Activated naive CD4-positive, alpha-beta T cell treated with anti-CD3 and anti-CD28 coated beads for 36 hours (primary cell): ENCODE data around the gene PROM1. TPM values are rescaled to one million over a fixed set of nuclear protein-coding genes. Genes with fewer than 3 reads are reported as not detected.

Experiments
- CTCF ChIA-PET: fragments of 350-600 bp; sonication (Branson Sonifier 250); formaldehyde crosslinking; loops from one replicate; lab custom pipeline; 2021; ENCODE audit warnings: antibody characterized with exemption; lab: Charles Lee
- DNase-seq: peaks from one replicate; pipeline ENCODE4 v3.0.0-alpha.2; 2020
- H3K27ac Mint-ChIP-seq: one replicate; pipeline ENCODE4 v1.8.0; 2021; ENCODE audit warnings: mild to moderate bottlenecking, mixed read lengths
- H3K27me3 Mint-ChIP-seq: one replicate; pipeline ENCODE4 v1.8.0; 2021; ENCODE audit warnings: low read depth, mixed read lengths
- H3K36me3 Mint-ChIP-seq: one replicate; pipeline ENCODE4 v1.8.0; 2021; ENCODE audit warnings: low read depth, mixed read lengths
- H3K4me1 Mint-ChIP-seq: one replicate; pipeline ENCODE4 v1.8.0; 2021; ENCODE audit warnings: low read depth, mixed read lengths
- H3K4me3 Mint-ChIP-seq: one replicate; pipeline ENCODE4 v1.8.0; 2021; ENCODE audit warnings: mild to moderate bottlenecking, moderate library complexity, mixed read lengths
- H3K9me3 Mint-ChIP-seq: one replicate; pipeline ENCODE4 v1.8.0; 2021; ENCODE audit warnings: mixed read lengths
- intact Hi-C: fragments of 100-400 bp; cut with micrococcal nuclease; formaldehyde crosslinking; loops from one replicate; pipeline ENCODE4 v1.15.1; 2023
- total RNA-seq, 2 experiments: library from RNA; stranded (reverse); gene quantifications; one replicate each; pipeline ENCODE4 v1.2.3, GENCODE V29; 2021

Gene PROM1
- total RNA-seq, 2 experiments from 2014 or later = 0.05 to 0.10 TPM

DNA sequence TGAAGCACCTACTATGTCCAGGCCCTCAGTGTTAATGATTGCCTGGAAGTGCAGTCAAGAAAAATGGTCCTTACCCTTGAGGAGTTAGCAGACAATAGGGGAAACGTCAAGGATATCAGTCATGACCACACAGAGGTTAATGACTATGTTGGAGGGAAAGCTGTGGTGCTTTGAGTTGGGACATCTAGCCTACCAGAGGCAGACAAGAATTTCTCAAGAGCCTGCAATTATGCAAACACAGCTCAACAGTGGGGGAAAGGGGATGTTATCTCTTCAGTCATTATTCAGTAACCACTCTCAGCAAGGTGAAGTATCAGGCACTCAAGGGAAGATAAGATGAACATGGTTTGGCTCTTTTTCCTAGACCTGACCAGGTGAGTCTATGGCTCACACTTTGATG is 138.3 kb downstream of the PROM1 start:
- no peak for DNase-seq
- Mint-ChIP-seq H3K36me3 (no peaks in the 10 kb centered on the region), H3K27me3 (no peaks in the 10 kb centered on the region), H3K4me3 (no peak overlapping the region), H3K9me3 (no peaks in the 10 kb centered on the region), H3K27ac (no peak overlapping the region), H3K4me1 (no peaks in the 10 kb centered on the region)
- CTCF ChIA-PET = interaction anchor here (0.6 to 1.9 kb wide), 3 partner anchors 10 to 73 kb away, joined by 3 to 6 read pairs (median 4); no protein-coding TSS in a partner anchor
- intact Hi-C loops = no loop called here

GRCh38 chr4:15944895-15945294 is 138.9 kb downstream of the PROM1 start:
- Mint-ChIP-seq H3K36me3 (no peaks in the 10 kb centered on the region), H3K4me1 (no peaks in the 10 kb centered on the region), H3K27me3 (no peaks in the 10 kb centered on the region), H3K27ac (no peak overlapping the region), H3K4me3 (no peak overlapping the region), H3K9me3 (no peaks in the 10 kb centered on the region)
- CTCF ChIA-PET = interaction anchor here (0.6 to 1.9 kb wide), 2 partner anchors 11 to 73 kb away, joined by 3 to 6 read pairs; no protein-coding TSS in a partner anchor
- intact Hi-C loops = no loop called here
- no peak for DNase-seq

DNA sequence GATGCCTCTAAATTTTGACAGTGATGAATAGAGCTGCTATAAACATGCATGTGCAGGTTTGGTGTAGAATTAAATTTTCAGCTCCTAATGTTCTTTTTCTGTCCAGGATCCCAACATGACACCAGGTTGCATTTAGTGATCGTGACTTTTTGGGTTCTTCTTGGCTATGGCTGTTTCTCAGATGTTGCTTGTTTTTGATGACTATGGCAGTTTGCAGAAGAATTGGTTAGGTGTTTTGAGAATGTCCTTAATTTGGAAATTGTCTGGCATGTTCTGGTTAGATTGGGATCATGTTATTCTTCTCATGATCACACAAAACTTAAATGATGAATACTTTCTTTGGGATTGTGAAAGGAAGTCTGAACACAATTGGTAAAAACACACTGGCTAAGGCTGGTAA is 141.5 kb downstream of the PROM1 start:
- no peak for DNase-seq
- H3K9me3 Mint-ChIP-seq = no peaks in the 10 kb centered on the region
- H3K27ac Mint-ChIP-seq = no peak overlapping the region
- no peak overlapping the region for H3K4me3 Mint-ChIP-seq
- intact Hi-C loops = no loop called here
- CTCF ChIA-PET = interaction anchor here (1.2 kb wide), 1 partner anchor 59 kb away, joined by 4 read pairs; no protein-coding TSS in a partner anchor
- no peaks in the 10 kb centered on the region for H3K36me3 Mint-ChIP-seq
- no peaks in the 10 kb centered on the region for H3K27me3 Mint-ChIP-seq
- H3K4me1 Mint-ChIP-seq = no peaks in the 10 kb centered on the region

- no peak for DNase-seq
- Mint-ChIP-seq H3K36me3 (no peaks in the 10 kb centered on the region), H3K27me3 (no peaks in the 10 kb centered on the region), H3K9me3 (no peaks in the 10 kb centered on the region), H3K27ac (no peak within 1 kb of the TSS), H3K4me1 (no peaks in the 10 kb centered on the region), H3K4me3 (no peak within 1 kb of the TSS)
- CTCF ChIA-PET = interaction anchor here (1.1 to 1.6 kb wide), 3 partner anchors 17 to 131 kb away, joined by 3 to 5 read pairs (median 3); no protein-coding TSS in a partner anchor
- intact Hi-C loops = no loop called here
Measured at GRCh38 chr4:15938640-15939039, 145.2 kb downstream of the PROM1 start, which contains the start of gene FGFBP1. Gene FGFBP1, minus strand, starts transcription at chr4:15938740. Its CDS starts 2,108 bp downstream, at chr4:15936632.

- H3K27me3 Mint-ChIP-seq = no peaks in the 10 kb centered on the region
- H3K4me1 Mint-ChIP-seq = no peaks in the 10 kb centered on the region
- H3K9me3 Mint-ChIP-seq = no peaks in the 10 kb centered on the region
- no peak for DNase-seq
- CTCF ChIA-PET = interaction anchor here (1.6 kb wide), 2 partner anchors 18 to 56 kb away, joined by 3 to 5 read pairs; no protein-coding TSS in a partner anchor
- intact Hi-C loops = no loop called here
- no peaks in the 10 kb centered on the region for H3K36me3 Mint-ChIP-seq
- H3K27ac Mint-ChIP-seq = no peak overlapping the region
- no peak overlapping the region for H3K4me3 Mint-ChIP-seq
Measured at GRCh38 chr4:15938182-15938581, 145.6 kb downstream of the PROM1 start.

GRCh38 chr4:15936495-15936894 is 147.3 kb downstream of the PROM1 start:
- Mint-ChIP-seq H3K9me3 (no peaks in the 10 kb centered on the region), H3K36me3 (no peaks in the 10 kb centered on the region), H3K4me3 (no peak overlapping the region), H3K4me1 (no peaks in the 10 kb centered on the region), H3K27ac (no peak overlapping the region), H3K27me3 (no peaks in the 10 kb centered on the region)
- DNase-seq = no peak
- CTCF ChIA-PET = interaction anchor here (1.5 kb wide), 1 partner anchor 54 kb away, joined by 5 read pairs; no protein-coding TSS in a partner anchor
- intact Hi-C loops = no loop called here

DNA sequence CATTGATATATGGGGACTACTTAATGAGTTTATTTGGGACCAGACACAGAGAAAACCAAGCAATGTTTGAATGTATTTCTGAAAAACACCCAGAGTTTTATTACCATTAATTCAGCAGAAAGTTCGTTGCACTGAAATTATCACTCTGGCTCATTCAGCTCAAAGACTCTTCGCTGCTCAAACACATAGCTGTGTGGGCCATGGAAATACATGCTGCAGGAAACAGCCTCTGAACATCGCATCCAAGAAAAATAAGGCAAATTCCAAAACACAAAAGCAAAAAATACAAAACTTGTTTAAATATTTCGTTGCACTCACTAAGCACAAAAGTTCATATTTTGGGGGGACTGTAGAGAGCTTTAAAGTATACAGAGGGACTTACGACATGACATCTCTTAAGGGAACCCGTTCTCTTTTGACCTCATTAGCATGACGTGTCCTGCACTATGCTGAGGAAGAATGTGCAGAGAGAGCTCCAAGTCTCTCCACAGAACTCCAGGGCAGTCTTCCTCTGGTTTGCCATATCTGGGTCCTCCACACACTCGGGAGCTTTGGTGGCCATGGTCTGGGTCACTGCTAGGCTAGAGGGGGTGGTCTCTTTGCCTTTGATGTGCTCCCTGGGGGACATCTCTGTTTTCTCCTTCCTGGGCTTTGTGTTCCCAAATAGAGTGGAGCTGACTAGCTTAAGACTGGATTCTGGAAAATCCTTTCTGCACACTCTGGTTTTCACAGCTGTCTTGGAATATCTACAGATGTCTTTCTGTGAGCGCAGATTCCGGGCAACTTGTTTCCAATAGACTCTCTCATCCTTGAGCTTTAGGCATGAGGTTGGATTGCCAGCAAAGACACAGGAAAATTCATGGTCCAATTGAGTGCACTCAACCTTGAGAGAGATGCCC is 148.1 kb downstream of the PROM1 start:
- DNase-seq = no peak
- H3K36me3 Mint-ChIP-seq = no peaks in the 10 kb centered on the region
- intact Hi-C loops = no loop called here
- H3K4me1 Mint-ChIP-seq = no peaks in the 10 kb centered on the region
- peaks cover 6% of the 10 kb centered on the region for H3K27me3 Mint-ChIP-seq
- no peaks in the 10 kb centered on the region for H3K9me3 Mint-ChIP-seq
- H3K27ac Mint-ChIP-seq = no peak overlapping the region
- CTCF ChIA-PET = interaction anchor here (0.6 to 1.5 kb wide), 3 partner anchors 20 to 146 kb away, joined by 3 to 5 read pairs (median 5); no protein-coding TSS in a partner anchor
- no peak overlapping the region for H3K4me3 Mint-ChIP-seq

GRCh38 chr4:15934259-15934658 is 149.6 kb downstream of the PROM1 start:
- Mint-ChIP-seq H3K4me3 (no peak overlapping the region), H3K36me3 (no peaks in the 10 kb centered on the region), H3K4me1 (peaks cover 11% of the 10 kb centered on the region), H3K27me3 (peaks cover 11% of the 10 kb centered on the region), H3K9me3 (no peaks in the 10 kb centered on the region), H3K27ac (no peak overlapping the region)
- DNase-seq = no peak
- intact Hi-C loops = no loop called here
- CTCF ChIA-PET = no interaction called here

DNA sequence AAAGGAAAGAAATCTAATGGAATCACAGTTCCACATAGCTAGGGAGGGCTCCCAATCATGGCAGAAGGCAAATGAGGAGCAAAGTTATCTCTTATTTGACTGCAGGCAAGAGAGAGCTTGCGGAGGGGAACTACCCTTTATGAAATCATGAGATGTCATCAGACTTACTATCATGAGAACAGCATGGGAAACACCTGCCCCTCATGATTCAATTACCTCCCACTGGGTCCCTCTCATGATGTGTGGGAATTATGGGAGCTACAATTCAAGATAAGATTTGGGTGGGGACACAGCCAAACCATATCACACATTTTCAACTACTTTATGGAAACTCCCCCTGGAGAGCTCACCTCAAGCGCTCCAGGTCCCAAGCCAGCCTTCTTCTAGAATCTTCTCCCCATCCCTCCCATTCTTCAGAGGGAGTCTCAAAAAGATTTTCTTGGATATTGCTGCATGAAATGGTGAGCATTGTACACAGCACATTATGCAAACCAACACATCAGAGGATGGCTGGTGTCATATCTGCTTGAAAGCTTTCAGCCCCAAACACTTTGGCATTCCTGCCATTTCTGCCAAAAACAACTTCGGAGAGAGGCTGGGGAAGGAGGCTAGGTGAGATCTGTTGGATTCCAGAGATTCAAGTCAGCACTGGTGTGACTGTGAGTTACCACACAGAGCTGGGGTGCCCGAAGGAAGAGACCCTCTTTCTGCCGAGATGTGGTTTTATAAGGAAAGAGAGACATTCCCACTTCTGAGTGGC is 152.2 kb downstream of the PROM1 start:
- Mint-ChIP-seq H3K4me3 (no peak overlapping the region), H3K36me3 (no peaks in the 10 kb centered on the region), H3K4me1 (peaks cover 11% of the 10 kb centered on the region), H3K9me3 (no peaks in the 10 kb centered on the region), H3K27ac (no peak overlapping the region), H3K27me3 (peaks cover 11% of the 10 kb centered on the region)
- intact Hi-C loops = no loop called here
- no peak for DNase-seq
- CTCF ChIA-PET = interaction anchor here (0.6 to 1.7 kb wide), 3 partner anchors 48 to 65 kb away, joined by 3 to 8 read pairs (median 4); no protein-coding TSS in a partner anchor

DNA sequence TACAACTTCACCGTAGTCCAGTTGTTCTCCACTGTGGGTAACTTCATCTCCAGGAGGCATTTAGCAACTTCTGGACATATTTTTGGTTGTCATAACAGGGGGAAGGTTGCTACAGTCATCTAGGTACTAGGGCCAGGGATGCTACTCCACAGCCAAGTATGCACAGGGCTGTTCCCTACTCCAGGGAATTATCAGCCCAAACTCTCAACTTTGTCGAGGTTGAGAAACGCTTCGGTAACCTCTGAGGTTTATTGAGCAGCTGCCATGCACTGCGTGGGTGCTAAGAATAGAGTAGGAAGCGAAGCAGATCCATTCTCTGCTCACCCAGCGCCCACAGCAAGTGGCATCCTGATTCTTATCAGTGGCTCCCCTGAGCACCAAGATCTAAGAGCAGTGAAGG is 153.5 kb downstream of the PROM1 start:
- Mint-ChIP-seq H3K9me3 (no peaks in the 10 kb centered on the region), H3K27me3 (peaks cover 11% of the 10 kb centered on the region), H3K4me3 (no peak overlapping the region), H3K36me3 (no peaks in the 10 kb centered on the region), H3K4me1 (peaks cover 11% of the 10 kb centered on the region), H3K27ac (no peak overlapping the region)
- intact Hi-C loops = no loop called here
- peak; percentile 12 for DNase-seq
- CTCF ChIA-PET = interaction anchor here (0.8 to 1.2 kb wide), 3 partner anchors 26 to 217 kb away, joined by 3 to 8 read pairs (median 4); no protein-coding TSS in a partner anchor

DNA sequence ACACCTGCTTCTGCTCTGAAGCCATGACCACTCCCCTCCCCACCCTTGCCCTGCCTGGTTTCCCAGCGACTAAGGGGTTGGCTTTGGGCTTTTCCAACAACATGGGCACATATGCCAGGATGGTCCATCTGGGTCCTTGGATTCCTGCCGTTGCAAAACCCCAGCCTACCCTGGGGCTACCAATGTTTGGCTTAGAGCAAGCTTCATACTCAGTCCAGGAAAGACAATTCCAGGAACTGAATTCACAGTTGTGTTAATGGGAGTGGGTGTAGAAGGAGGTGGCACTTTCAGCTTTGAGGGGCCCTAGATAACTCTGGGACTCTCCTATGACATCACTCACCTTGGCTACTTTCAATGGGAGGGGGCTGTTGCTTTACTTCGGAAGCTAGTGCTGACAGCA is 154.3 kb downstream of the PROM1 start:
- Mint-ChIP-seq H3K36me3 (no peaks in the 10 kb centered on the region), H3K27ac (no peak overlapping the region), H3K4me3 (no peak overlapping the region), H3K4me1 (peaks cover 11% of the 10 kb centered on the region), H3K9me3 (no peaks in the 10 kb centered on the region), H3K27me3 (peaks cover 11% of the 10 kb centered on the region)
- intact Hi-C loops = no loop called here
- CTCF ChIA-PET = no interaction called here
- no peak for DNase-seq

DNA sequence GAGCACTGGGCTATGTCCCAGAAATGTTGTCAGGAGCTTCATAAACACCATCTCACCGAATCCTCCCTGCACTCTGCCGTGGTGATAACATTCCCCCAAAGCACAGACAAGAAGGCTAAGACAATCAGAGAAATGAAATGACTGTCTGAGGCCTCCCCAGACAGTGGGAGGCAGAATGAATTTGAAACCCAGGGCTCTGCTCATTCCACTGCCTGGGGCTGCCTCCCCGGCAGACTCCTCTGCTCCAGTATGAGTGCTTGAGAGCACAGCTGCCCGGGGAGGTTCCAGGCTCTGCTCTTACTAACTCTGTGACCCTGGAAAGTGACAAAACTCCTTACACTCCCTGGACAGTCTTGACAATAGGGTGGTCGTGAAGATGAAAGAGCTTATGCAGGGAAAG is 154.9 kb downstream of the PROM1 start:
- H3K4me1 Mint-ChIP-seq = peaks cover 11% of the 10 kb centered on the region
- intact Hi-C loops = no loop called here
- no peaks in the 10 kb centered on the region for H3K36me3 Mint-ChIP-seq
- H3K27me3 Mint-ChIP-seq = peaks cover 11% of the 10 kb centered on the region
- DNase-seq = no peak
- no peaks in the 10 kb centered on the region for H3K9me3 Mint-ChIP-seq
- H3K27ac Mint-ChIP-seq = no peak overlapping the region
- CTCF ChIA-PET = no interaction called here
- H3K4me3 Mint-ChIP-seq = no peak overlapping the region
